Measurements from ENCODE around the gene GTF3C1.

GRCh38 chr16:27500801-27501200, 48.9 kb downstream of the GTF3C1 start:
- TF ChIP-seq SIN3A (IDR thresholded peaks at IDR 0.05; ENCODE audit: borderline replicate concordance, insufficient read depth, low read depth, low read length) (no peak), CTCF (IDR thresholded peaks at IDR 0.05) (no peak), POLR2AphosphoS5 (IDR thresholded peaks at IDR 0.05; ENCODE audit: low read depth, low read length) (no peak), REST (IDR thresholded peaks at IDR 0.05; ENCODE audit: insufficient read depth in 1 of 2, low read depth in 2 of 2, low read length in 1 of 2) (no peak), TCF7L2 (IDR thresholded peaks at IDR 0.05; ENCODE audit: low read depth, low read length) (no peak)

All from Panc1 (cell line).